Measurements from ENCODE around the gene FHL2. TPM values are rescaled to one million over a fixed set of nuclear protein-coding genes. Genes with fewer than 3 reads are reported as not detected.
A peak's percentile ranks its signal among the peaks of the same experiment; 100 is the strongest.

Gene FHL2
- total and polyA plus RNA-seq, 9 of the 15 experiments (the other 6 are each of a cell fraction or from before 2014, with no cell fraction given), result 7.5 to 33.1 (median 23.9) TPM

- TF ChIP-seq ZNF655 (CRISPR knock-in tag; IDR thresholded peaks at IDR 0.05) (no peak), BHLHE40 (IDR thresholded peaks at IDR 0.05; ENCODE audit: low read length) (no peak), FOXP1 (CRISPR knock-in tag; IDR thresholded peaks at IDR 0.05) (peak; percentile 82), L3MBTL2 (IDR thresholded peaks at IDR 0.05) (peak; percentile 92), PRDM10 (IDR thresholded peaks at IDR 0.05; ENCODE audit: partially characterized antibody) (peak; percentile 24), SIN3A (IDR thresholded peaks at IDR 0.05; ENCODE audit: borderline replicate concordance in 2 of 2, control insufficient read depth in 1 of 2, low read depth in 2 of 2, low read length in 2 of 2) (peak in 1 of 2 experiments; percentile 14; a peak in 1 of 4 replicates), ZBTB11 (CRISPR knock-in tag; IDR thresholded peaks at IDR 0.05) (peak in 1 of 3 experiments; percentile 51; a peak in 1 of 6 replicates), ZNF780A (CRISPR knock-in tag; IDR thresholded peaks at IDR 0.05) (no peak), POLR2G (IDR thresholded peaks at IDR 0.05; ENCODE audit: low read depth, low read length) (peak; percentile 93), MYC (IDR thresholded peaks at IDR 0.05; ENCODE audit: low read depth, low read length) (peak; percentile 28), MYC (CRISPR knock-in tag; IDR thresholded peaks at IDR 0.05; ENCODE audit: borderline replicate concordance, low read depth) (peak; percentile 78; the same call in 1 of the 2 replicates), LEF1 (IDR thresholded peaks at IDR 0.05) (no peak), ZNF707 (CRISPR knock-in tag; conservative IDR thresholded peaks at IDR 0.05) (no peak), ZNF696 (CRISPR knock-in tag; conservative IDR thresholded peaks at IDR 0.05) (no peak), POLR2H (tag; IDR thresholded peaks at IDR 0.05; ENCODE audit: low read depth) (no peak; the same call in 1 of the 2 replicates), GABPB1 (CRISPR knock-in tag; IDR thresholded peaks at IDR 0.05) (0 out of 2 replicates have a peak, but pooled peaks have one; percentile 43), ZFX (CRISPR knock-in tag; IDR thresholded peaks at IDR 0.05) (peak; percentile 91), NR1H2 (CRISPR knock-in tag; IDR thresholded peaks at IDR 0.05) (0 out of 2 replicates have a peak, but pooled peaks have one; percentile 42)
These were observed 69.0 kb downstream of the FHL2 start, which contains the start of gene TGFBRAP1 (continued) for GRCh38 chr2:105329561-105330495.
